ENCODE measurements around the gene MAEA. TPM values are rescaled to one million over a fixed set of nuclear protein-coding genes. Genes with fewer than 3 reads are reported as not detected.

The MAEA gene
- total RNA-seq (10 to 100 TPM; 28.6 to 33.0 (median 31.8) TPM), polyA plus RNA-seq (10 to 100 TPM; 69.3 to 74.7 TPM)

DNA sequence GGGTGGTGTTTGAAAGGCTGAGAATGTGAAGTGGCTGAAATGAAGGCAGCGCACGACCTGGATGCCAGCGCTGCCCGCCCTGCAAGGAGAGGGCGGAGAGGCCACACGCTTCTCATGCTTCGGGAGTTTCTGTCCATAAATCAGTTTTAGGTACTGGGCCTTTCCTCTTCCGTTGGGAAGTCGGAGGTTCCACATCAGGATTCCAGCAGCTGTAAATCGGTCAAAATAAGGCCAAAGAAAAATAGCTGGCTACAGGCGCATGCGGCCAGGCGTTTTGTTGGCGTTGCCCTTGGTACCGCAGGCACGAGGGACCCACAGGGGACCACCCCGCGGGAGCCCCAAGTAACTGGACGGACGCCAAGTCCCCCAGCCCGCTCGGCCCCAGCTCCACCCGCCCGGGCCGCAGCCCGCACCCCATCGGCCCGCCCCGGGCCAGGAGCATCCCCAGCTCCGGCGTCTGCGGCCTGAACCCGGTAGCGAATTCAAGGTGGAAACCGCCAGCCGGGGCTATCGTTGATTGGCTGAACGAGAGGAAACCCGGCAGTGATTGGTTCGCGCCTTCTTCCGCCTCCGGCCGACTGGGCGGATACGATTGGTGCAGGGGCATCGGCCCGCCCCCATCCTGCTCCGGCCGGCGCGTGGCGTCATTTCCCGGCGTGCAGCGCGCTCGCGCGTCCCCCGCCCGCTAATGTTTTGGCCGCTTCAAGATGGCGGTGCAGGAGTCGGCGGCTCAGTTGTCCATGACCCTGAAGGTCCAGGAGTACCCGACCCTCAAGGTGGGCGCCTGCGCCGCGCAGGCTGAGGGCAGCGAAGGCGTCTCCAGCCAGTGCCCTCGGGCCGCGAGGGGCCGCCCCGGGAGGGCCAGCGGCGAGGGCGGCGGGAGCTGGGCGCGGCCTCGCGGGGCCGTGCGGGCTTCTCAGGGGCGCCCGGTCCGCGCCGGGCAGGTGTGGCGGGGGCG, at the start of gene MAEA:
TSS of gene MAEA (plus strand) at position 685 of the 958 bp plus-strand sequence. CDS start at position 708, 23 bp downstream.
- no peaks in the 10 kb centered on the region for H3K27me3 ChIP-seq
- H3K9me3 ChIP-seq, result no peaks in the 10 kb centered on the region
- DNase-seq, result peak; percentile 96 to 99 (median 98)
- H3K4me3 ChIP-seq, result peak within 1 kb of the TSS; percentile 77 to 98 (median 88)
- FAIRE-seq, result peak; percentile 59
- peak within 1 kb of the TSS; percentile 80 to 89 (median 82) for H3K27ac ChIP-seq
- TF ChIP-seq, protein P1, sequence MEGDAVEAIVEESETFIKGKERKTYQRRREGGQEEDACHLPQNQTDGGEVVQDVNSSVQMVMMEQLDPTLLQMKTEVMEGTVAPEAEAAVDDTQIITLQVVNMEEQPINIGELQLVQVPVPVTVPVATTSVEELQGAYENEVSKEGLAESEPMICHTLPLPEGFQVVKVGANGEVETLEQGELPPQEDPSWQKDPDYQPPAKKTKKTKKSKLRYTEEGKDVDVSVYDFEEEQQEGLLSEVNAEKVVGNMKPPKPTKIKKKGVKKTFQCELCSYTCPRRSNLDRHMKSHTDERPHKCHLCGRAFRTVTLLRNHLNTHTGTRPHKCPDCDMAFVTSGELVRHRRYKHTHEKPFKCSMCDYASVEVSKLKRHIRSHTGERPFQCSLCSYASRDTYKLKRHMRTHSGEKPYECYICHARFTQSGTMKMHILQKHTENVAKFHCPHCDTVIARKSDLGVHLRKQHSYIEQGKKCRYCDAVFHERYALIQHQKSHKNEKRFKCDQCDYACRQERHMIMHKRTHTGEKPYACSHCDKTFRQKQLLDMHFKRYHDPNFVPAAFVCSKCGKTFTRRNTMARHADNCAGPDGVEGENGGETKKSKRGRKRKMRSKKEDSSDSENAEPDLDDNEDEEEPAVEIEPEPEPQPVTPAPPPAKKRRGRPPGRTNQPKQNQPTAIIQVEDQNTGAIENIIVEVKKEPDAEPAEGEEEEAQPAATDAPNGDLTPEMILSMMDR (IDR thresholded peaks at IDR 0.05), result no peak
- H3K4me1 ChIP-seq, result peaks cover 16 to 34% (median 28%) of the 10 kb centered on the region in 3 donors
- H3K36me3 ChIP-seq, result no peaks in the 10 kb centered on the region
- 1 to 2% methylated on average over 82 to 95 of the region's 95 CpGs for WGBS, 2 donors
- ATAC-seq, result peak; percentile 96 to 97 (median 97)
- intact Hi-C loops (cut with DNase I), result no loop called here

DNA sequence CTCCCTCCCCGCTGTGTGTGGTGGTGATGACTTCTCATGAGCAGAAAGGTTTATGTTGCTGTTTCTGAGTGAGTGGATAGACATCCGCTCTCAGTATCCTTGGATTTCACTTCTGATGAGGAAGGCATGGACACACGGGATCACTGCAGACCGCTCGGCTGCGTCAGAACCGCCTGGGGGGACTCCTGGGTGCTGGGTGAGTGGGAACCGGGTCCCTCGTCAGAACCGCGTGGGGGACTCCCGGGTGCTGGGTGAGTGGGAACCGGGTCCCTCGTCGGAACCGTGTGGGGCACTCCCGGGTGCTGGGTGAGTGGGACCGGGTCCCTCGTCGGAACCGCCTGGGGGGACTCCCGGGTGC, 49.8 kb upstream of the MAEA start:
- ATAC-seq (no peak), DNase-seq (peak in 1 of 6 donors; percentile 7), FAIRE-seq (no peak)
- intact Hi-C loops (cut with DNase I), result loop anchor here in 1 of 3 donors (10.0 kb wide), 1 partner anchor 105 kb away; no protein-coding TSS in a partner anchor
- TF ChIP-seq, protein P1 (IDR thresholded peaks at IDR 0.05), result no peak
- Histone ChIP-seq H3K27me3 (no peaks in the 10 kb centered on the region), H3K36me3 (peaks cover 8 to 36% (median 24%) of the 10 kb centered on the region in 3 donors), H3K27ac (no peak overlapping the region), H3K4me1 (peaks cover 15 to 30% (median 16%) of the 10 kb centered on the region in 3 donors), H3K9me3 (no peaks in the 10 kb centered on the region), H3K4me3 (no peak overlapping the region)
- 87 to 93% methylated on average over 22 of the region's 22 CpGs for WGBS, 2 donors

DNA sequence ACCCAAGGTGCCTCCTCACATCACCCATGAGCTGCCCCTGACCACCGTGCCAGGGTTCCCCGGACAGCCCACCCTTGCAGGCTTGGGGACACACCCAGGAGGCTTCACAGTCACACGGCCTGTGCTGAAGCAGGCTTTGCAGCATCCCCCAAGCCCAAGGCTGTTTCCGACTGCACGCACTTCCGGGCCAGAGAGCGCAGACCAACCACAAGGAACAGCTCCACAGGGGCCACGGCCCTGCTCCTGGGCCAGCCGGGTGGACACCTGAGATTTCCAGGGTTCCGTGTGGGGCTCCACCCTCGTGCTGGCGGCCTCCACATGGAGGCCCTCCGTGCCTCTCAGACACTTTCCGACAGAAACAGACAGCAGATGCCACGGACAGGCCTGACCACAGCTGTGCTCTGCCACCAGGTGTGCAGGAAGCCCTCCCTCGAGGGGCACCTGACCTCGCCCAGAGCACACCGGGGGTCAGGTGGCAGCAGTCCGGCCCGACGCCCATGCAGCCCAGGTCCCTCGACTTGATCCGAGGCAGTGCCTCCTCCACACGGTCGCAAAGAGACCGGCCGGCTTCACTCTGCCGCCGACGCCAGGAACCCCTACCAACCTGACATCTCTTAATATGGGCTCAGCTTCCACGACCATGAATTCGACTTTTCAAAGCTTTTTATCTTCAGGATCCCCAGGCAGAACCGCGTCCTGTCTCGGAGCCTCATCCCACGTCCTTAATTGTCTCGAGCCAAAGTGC, 48.8 kb upstream of the MAEA start:
- ATAC-seq (no peak), DNase-seq (peak in 3 of 6 donors; percentile 11 to 79 (median 54)), FAIRE-seq (no peak)
- no peak overlapping the region for H3K27ac ChIP-seq
- whole genome bisulfite sequencing, 2 donors, result 82 to 84% methylated on average over 37 of the region's 37 CpGs
- H3K4me3 ChIP-seq, result no peak overlapping the region
- no peaks in the 10 kb centered on the region for H3K27me3 ChIP-seq
- H3K36me3 ChIP-seq, result peaks cover 4 to 26% (median 18%) of the 10 kb centered on the region in 3 donors
- TF ChIP-seq, protein P1 (IDR thresholded peaks at IDR 0.05), result no peak
- intact Hi-C loops (cut with DNase I), result loop anchor here in 1 of 3 donors (10.0 kb wide), 1 partner anchor 106 kb away; no protein-coding TSS in a partner anchor
- no peaks in the 10 kb centered on the region for H3K9me3 ChIP-seq
- H3K4me1 ChIP-seq, result peaks cover 19 to 38% (median 21%) of the 10 kb centered on the region in 3 donors

DNA sequence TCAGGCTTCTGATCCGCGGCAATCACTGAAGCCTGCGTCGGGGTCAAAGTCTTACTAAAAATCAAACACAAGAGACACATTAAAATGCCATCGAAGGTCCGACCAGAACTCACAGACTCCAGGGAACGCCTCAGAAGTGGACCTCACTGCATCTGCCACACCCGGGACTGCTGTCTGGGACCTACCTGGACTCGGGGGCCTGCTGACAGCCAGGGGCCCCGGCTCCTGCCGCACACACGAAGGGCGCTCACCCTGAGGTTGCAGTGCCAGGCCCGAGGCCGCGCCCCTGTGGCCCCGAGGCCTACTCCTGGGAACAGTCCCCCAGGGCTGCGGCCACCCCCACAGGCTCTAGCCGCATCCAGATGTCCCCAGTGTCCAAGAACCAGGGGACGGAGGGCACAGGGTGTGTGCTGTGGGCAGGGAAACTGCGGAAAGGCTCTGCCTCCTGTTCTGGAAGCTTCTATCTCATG, 48.2 kb upstream of the MAEA start:
- no peaks in the 10 kb centered on the region for H3K9me3 ChIP-seq
- TF ChIP-seq, protein P1 (IDR thresholded peaks at IDR 0.05), result no peak
- 64 to 65% methylated on average over 21 of the region's 21 CpGs for WGBS, 2 donors
- intact Hi-C loops (cut with DNase I), result loop anchor here in 1 of 3 donors (10.0 kb wide), 1 partner anchor 107 kb away; no protein-coding TSS in a partner anchor
- H3K27me3 ChIP-seq, result no peaks in the 10 kb centered on the region
- peaks cover 22 to 43% (median 23%) of the 10 kb centered on the region in 3 donors for H3K4me1 ChIP-seq
- H3K36me3 ChIP-seq, result peaks cover 4 to 21% (median 16%) of the 10 kb centered on the region in 3 donors
- peak in 3 of 6 donors; percentile 9 to 72 (median 57) for DNase-seq
- no peak for FAIRE-seq
- H3K4me3 ChIP-seq, result no peak overlapping the region
- no peak overlapping the region for H3K27ac ChIP-seq
- ATAC-seq, result no peak

All from pancreas (tissue), 10 donors.